Measurements from ENCODE around the gene LSM11.

LSM11 gene

GRCh38 chr5:157739388-157740228, 3.9 kb upstream of the LSM11 start:
- Histone ChIP-seq H2BK120ac (ENCODE audit: insufficient read depth, low read length, poor library complexity) (no peak overlapping the region), H3K27me3 (ENCODE audit: insufficient read depth, low read length) (no peaks in the 10 kb centered on the region), H3K4me2 (ENCODE audit: low read length) (no peak overlapping the region), H3K23ac (ENCODE audit: low read length) (no peak overlapping the region), H4K91ac (ENCODE audit: low read depth, low read length) (no peak overlapping the region), H3K4me3 (ENCODE audit: low read depth, low read length) (no peak overlapping the region), H3K4me1 (ENCODE audit: control insufficient read depth in 1 of 2, insufficient read depth in 2 of 2, low read length in 2 of 2) (peaks cover 0 to 5% of the 10 kb centered on the region in 2 experiments), H3K18ac (ENCODE audit: low read length) (no peak overlapping the region), H2BK12ac (ENCODE audit: low read length) (no peak overlapping the region), H4K12ac (ENCODE audit: low read depth, low read length) (no peak overlapping the region), H3K4ac (ENCODE audit: low read depth, low read length) (no peak overlapping the region), H2AFZ (ENCODE audit: insufficient read depth, low read length, poor library complexity) (no peak overlapping the region), H3K9ac (ENCODE audit: low read length) (no peak overlapping the region), H3K36me3 (ENCODE audit: control insufficient read depth in 1 of 2, insufficient read depth in 2 of 2, low read length in 2 of 2) (peaks cover 5 to 8% of the 10 kb centered on the region in 2 experiments), H3K27ac (ENCODE audit: low read depth, low read length) (no peak overlapping the region), H3K79me1 (ENCODE audit: low read length) (peaks cover 7% of the 10 kb centered on the region), H2BK5ac (ENCODE audit: low read depth, low read length, poor library complexity) (no peak overlapping the region), H2AK5ac (ENCODE audit: low read length) (no peak overlapping the region), H3K79me2 (ENCODE audit: control insufficient read depth, insufficient read depth, low read length, poor library complexity) (peaks cover 6% of the 10 kb centered on the region), H4K8ac (ENCODE audit: low read depth, low read length) (no peak overlapping the region), H3K14ac (ENCODE audit: low read length) (no peak overlapping the region), H3K9me3 (ENCODE audit: insufficient read depth, low read depth, low read length) (no peaks in the 10 kb centered on the region)
- WGBS (ENCODE audit: extremely low coverage, insufficient coverage, insufficient read length), result no CpG with 5 or more reads among the region's 12 CpGs
- DNase-seq, result no peak

GRCh38 chr5:157740229-157740610, 3.3 kb upstream of the LSM11 start:
- peaks cover 7% of the 10 kb centered on the region for H3K79me1 ChIP-seq (ENCODE audit: low read length)
- H3K18ac ChIP-seq (ENCODE audit: low read length), result no peak overlapping the region
- no peak overlapping the region for H4K91ac ChIP-seq (ENCODE audit: low read depth, low read length)
- no peak overlapping the region for H3K4me2 ChIP-seq (ENCODE audit: low read length)
- no peak overlapping the region for H2AK5ac ChIP-seq (ENCODE audit: low read length)
- H2BK120ac ChIP-seq (ENCODE audit: insufficient read depth, low read length, poor library complexity), result no peak overlapping the region
- H4K12ac ChIP-seq (ENCODE audit: low read depth, low read length), result no peak overlapping the region
- H3K14ac ChIP-seq (ENCODE audit: low read length), result no peak overlapping the region
- no peak overlapping the region for H4K8ac ChIP-seq (ENCODE audit: low read depth, low read length)
- peak; percentile 19 to 48 for DNase-seq
- H2AFZ ChIP-seq (ENCODE audit: insufficient read depth, low read length, poor library complexity), result no peak overlapping the region
- H3K23ac ChIP-seq (ENCODE audit: low read length), result no peak overlapping the region
- peaks cover 0 to 7% of the 10 kb centered on the region in 2 experiments for H3K4me1 ChIP-seq (ENCODE audit: control insufficient read depth in 1 of 2, insufficient read depth in 2 of 2, low read length in 2 of 2)
- H3K79me2 ChIP-seq (ENCODE audit: control insufficient read depth, insufficient read depth, low read length, poor library complexity), result peaks cover 6% of the 10 kb centered on the region
- no peak overlapping the region for H3K9ac ChIP-seq (ENCODE audit: low read length)
- no peak overlapping the region for H3K4me3 ChIP-seq (ENCODE audit: low read depth, low read length)
- H3K9me3 ChIP-seq (ENCODE audit: insufficient read depth, low read depth, low read length), result no peaks in the 10 kb centered on the region
- H3K27ac ChIP-seq (ENCODE audit: low read depth, low read length), result no peak overlapping the region
- no peak overlapping the region for H2BK12ac ChIP-seq (ENCODE audit: low read length)
- no CpG with 5 or more reads among the region's 3 CpGs for WGBS (ENCODE audit: extremely low coverage, insufficient coverage, insufficient read length)
- H2BK5ac ChIP-seq (ENCODE audit: low read depth, low read length, poor library complexity), result no peak overlapping the region
- H3K27me3 ChIP-seq (ENCODE audit: insufficient read depth, low read length), result no peaks in the 10 kb centered on the region
- H3K36me3 ChIP-seq (ENCODE audit: control insufficient read depth in 1 of 2, insufficient read depth in 2 of 2, low read length in 2 of 2), result peaks cover 4 to 8% of the 10 kb centered on the region in 2 experiments
- H3K4ac ChIP-seq (ENCODE audit: low read depth, low read length), result no peak overlapping the region

GRCh38 chr5:157741131-157741530, 2.4 kb upstream of the LSM11 start:
- Histone ChIP-seq H2BK120ac (ENCODE audit: insufficient read depth, low read length, poor library complexity) (no peak overlapping the region), H3K4ac (ENCODE audit: low read depth, low read length) (no peak overlapping the region), H3K27me3 (ENCODE audit: insufficient read depth, low read length) (no peaks in the 10 kb centered on the region), H2AK5ac (ENCODE audit: low read length) (no peak overlapping the region), H2BK5ac (ENCODE audit: low read depth, low read length, poor library complexity) (no peak overlapping the region), H2AFZ (ENCODE audit: insufficient read depth, low read length, poor library complexity) (no peak overlapping the region), H3K14ac (ENCODE audit: low read length) (no peak overlapping the region), H4K91ac (ENCODE audit: low read depth, low read length) (no peak overlapping the region), H4K8ac (ENCODE audit: low read depth, low read length) (no peak overlapping the region), H3K4me3 (ENCODE audit: low read depth, low read length) (no peak overlapping the region), H3K79me2 (ENCODE audit: control insufficient read depth, insufficient read depth, low read length, poor library complexity) (peaks cover 6% of the 10 kb centered on the region), H3K79me1 (ENCODE audit: low read length) (peaks cover 7% of the 10 kb centered on the region), H3K4me1 (ENCODE audit: control insufficient read depth in 1 of 2, insufficient read depth in 2 of 2, low read length in 2 of 2) (peaks cover 0 to 7% of the 10 kb centered on the region in 2 experiments), H3K23ac (ENCODE audit: low read length) (no peak overlapping the region), H3K4me2 (ENCODE audit: low read length) (no peak overlapping the region), H3K27ac (ENCODE audit: low read depth, low read length) (no peak overlapping the region), H3K9ac (ENCODE audit: low read length) (no peak overlapping the region), H3K36me3 (ENCODE audit: control insufficient read depth in 1 of 2, insufficient read depth in 2 of 2, low read length in 2 of 2) (peaks cover 3 to 8% of the 10 kb centered on the region in 2 experiments), H4K12ac (ENCODE audit: low read depth, low read length) (no peak overlapping the region), H3K18ac (ENCODE audit: low read length) (no peak overlapping the region), H3K9me3 (ENCODE audit: insufficient read depth, low read depth, low read length) (no peaks in the 10 kb centered on the region), H2BK12ac (ENCODE audit: low read length) (no peak overlapping the region)
- no peak for DNase-seq
- no CpG with 5 or more reads among the region's 4 CpGs for WGBS (ENCODE audit: extremely low coverage, insufficient coverage, insufficient read length)

GRCh38 chr5:157744051-157745011, 819 bp downstream of the LSM11 start:
- H3K18ac ChIP-seq (ENCODE audit: low read length), result peak overlapping the region; percentile 82
- peak overlapping the region; percentile 60 for H4K12ac ChIP-seq (ENCODE audit: low read depth, low read length)
- peak overlapping the region; percentile 67 for H4K91ac ChIP-seq (ENCODE audit: low read depth, low read length)
- peaks cover 0 to 7% of the 10 kb centered on the region in 2 experiments for H3K4me1 ChIP-seq (ENCODE audit: control insufficient read depth in 1 of 2, insufficient read depth in 2 of 2, low read length in 2 of 2)
- H3K4me2 ChIP-seq (ENCODE audit: low read length), result peak overlapping the region; percentile 84
- H3K9ac ChIP-seq (ENCODE audit: low read length), result peak overlapping the region; percentile 63
- H3K27ac ChIP-seq (ENCODE audit: low read depth, low read length), result no peak overlapping the region
- peaks cover 6% of the 10 kb centered on the region for H3K79me2 ChIP-seq (ENCODE audit: control insufficient read depth, insufficient read depth, low read length, poor library complexity)
- H2AFZ ChIP-seq (ENCODE audit: insufficient read depth, low read length, poor library complexity), result peak overlapping the region; percentile 91
- peak overlapping the region; percentile 61 for H2BK120ac ChIP-seq (ENCODE audit: insufficient read depth, low read length, poor library complexity)
- peak overlapping the region; percentile 93 for H3K4me3 ChIP-seq (ENCODE audit: low read depth, low read length)
- H3K23ac ChIP-seq (ENCODE audit: low read length), result peak overlapping the region; percentile 18
- H3K79me1 ChIP-seq (ENCODE audit: low read length), result peaks cover 7% of the 10 kb centered on the region
- H3K9me3 ChIP-seq (ENCODE audit: insufficient read depth, low read depth, low read length), result no peaks in the 10 kb centered on the region
- H2AK5ac ChIP-seq (ENCODE audit: low read length), result no peak overlapping the region
- peak in 1 of 2 donors; percentile 16 for DNase-seq
- 100% methylated on average over 1 of the region's 56 CpGs for WGBS (ENCODE audit: extremely low coverage, insufficient coverage, insufficient read length)
- no peaks in the 10 kb centered on the region for H3K36me3 ChIP-seq (ENCODE audit: control insufficient read depth in 1 of 2, insufficient read depth in 2 of 2, low read length in 2 of 2)
- no peak overlapping the region for H2BK12ac ChIP-seq (ENCODE audit: low read length)
- H3K4ac ChIP-seq (ENCODE audit: low read depth, low read length), result no peak overlapping the region
- peak overlapping the region; percentile 69 for H4K8ac ChIP-seq (ENCODE audit: low read depth, low read length)
- no peaks in the 10 kb centered on the region for H3K27me3 ChIP-seq (ENCODE audit: insufficient read depth, low read length)
- peak overlapping the region; percentile 69 for H3K14ac ChIP-seq (ENCODE audit: low read length)
- peak overlapping the region; percentile 3 for H2BK5ac ChIP-seq (ENCODE audit: low read depth, low read length, poor library complexity)

Measured in trophoblast cell (in vitro differentiated cells and primary cell).